OCI-LY7 (cell line): ENCODE measurements around the gene RRP9. TPM values are rescaled to one million over a fixed set of nuclear protein-coding genes. Genes with fewer than 3 reads are reported as not detected.

Experiments used
- BruUV-seq: library from RNA; stranded (reverse); fragments of 400-500 nt; replicated peaks from 2 replicates; lab custom pipeline; 2021; lab: Mats Ljungman, UMichigan
- CTCF ChIA-PET: fragments of 300-600 bp; sonication (Branson Sonifier 250); formaldehyde crosslinking; loops from one replicate; lab custom pipeline; 2022; ENCODE audit warnings: antibody characterized with exemption; ENCODE audit not compliant: unreplicated experiment; lab: Charles Lee
- POLR2A ChIA-PET: fragments of 300-600 bp; sonication (Branson Sonifier 250); formaldehyde crosslinking; loops from one replicate; lab custom pipeline; 2022; ENCODE audit warnings: antibody characterized with exemption; lab: Charles Lee
- DNase-seq: peaks from one replicate; pipeline ENCODE4 v3.0.0-alpha.2; 2015; ENCODE audit warnings: low spot score
- H2AFZ ChIP-seq: fragments of 200-600 bp; sonication (generic), shearing (Covaris generic); 2 replicates; pipeline ENCODE4 v1.6.1; 2014; ENCODE audit warnings: mild to moderate bottlenecking, antibody characterized with exemption, low read length, moderate library complexity
- H3K27ac ChIP-seq: fragments of 200-600 bp; sonication (generic); 2 replicates; pipeline ENCODE4 v1.5.1; 2014; ENCODE audit warnings: mixed run types, low read depth, mild to moderate bottlenecking, moderate library complexity, low read length, inconsistent platforms; ENCODE audit not compliant: poor library complexity, severe bottlenecking
- H3K36me3 ChIP-seq: fragments of 200-600 bp; sonication (generic); 2 replicates; pipeline ENCODE4 v1.6.1; 2014; ENCODE audit warnings: mild to moderate bottlenecking, antibody characterized with exemption, low read length, moderate library complexity, mixed read lengths; ENCODE audit not compliant: insufficient read depth
- H3K4me1 ChIP-seq: fragments of 200-600 bp; sonication (generic); 2 replicates; pipeline ENCODE4 v1.5.1; 2014; ENCODE audit warnings: mild to moderate bottlenecking, low read length; ENCODE audit not compliant: insufficient read depth, poor library complexity, severe bottlenecking
- H3K4me2 ChIP-seq: fragments of 200-600 bp; sonication (generic); 2 replicates; pipeline ENCODE4 v1.6.1; 2014; ENCODE audit warnings: mild to moderate bottlenecking, low read length
- H3K4me3 ChIP-seq: fragments of 200-600 bp; sonication (generic); 2 replicates; pipeline ENCODE4 v1.5.1; 2014; ENCODE audit warnings: mild to moderate bottlenecking, low read depth, low read length; ENCODE audit not compliant: poor library complexity, severe bottlenecking
- H3K79me2 ChIP-seq: fragments of 200-600 bp; sonication (generic); 2 replicates; pipeline ENCODE4 v1.6.1; 2016; ENCODE audit warnings: low read depth, mild to moderate bottlenecking, low read length, moderate library complexity, mixed read lengths; ENCODE audit not compliant: insufficient read depth
- H3K9me2 ChIP-seq: fragments of 200-600 bp; sonication (generic); 2 replicates; pipeline ENCODE4 v1.6.1; 2016; ENCODE audit warnings: mild to moderate bottlenecking, low read length, mixed read lengths; ENCODE audit not compliant: insufficient read depth
- H3K9me3 ChIP-seq: fragments of 200-600 bp; sonication (generic); 2 replicates; pipeline ENCODE4 v1.6.1; 2014; ENCODE audit warnings: mild to moderate bottlenecking, mixed run types, low read length, mixed read lengths
- H4K20me1 ChIP-seq: fragments of 200-600 bp; sonication (generic); 2 replicates; pipeline ENCODE4 v1.6.1; 2014; ENCODE audit warnings: mild to moderate bottlenecking, antibody characterized with exemption, low read length, moderate library complexity, mixed read lengths; ENCODE audit not compliant: insufficient read depth
- CTCF ChIP-seq: fragments of 200-600 bp; sonication (generic); conservative IDR thresholded peaks from 2 replicates; pipeline ENCODE4 v1.5.1; 2014; ENCODE audit warnings: mild to moderate bottlenecking, antibody characterized with exemption, low read length, moderate library complexity, mixed read lengths
- EZH2phosphoT487 ChIP-seq: fragments of 200-600 bp; sonication (generic); IDR thresholded peaks from 2 replicates; pipeline ENCODE4 v1.6.1; 2018; ENCODE audit warnings: low read depth, borderline replicate concordance, mild to moderate bottlenecking, mixed run types, antibody characterized with exemption, low read length, moderate library complexity, mixed read lengths
- intact Hi-C: fragments of 100-400 bp; cut with micrococcal nuclease; formaldehyde crosslinking; loops from one replicate; pipeline ENCODE4 v1.10.0; 2022; ENCODE audit not compliant: unreplicated experiment
- total RNA-seq, 2 experiments: library from RNA; depleted of rRNA in 1 of 2; stranded (reverse); fragments of >200 nt in 1 of 2; shearing (Covaris generic) in 1 of 2; gene quantifications; 2 replicates each; pipeline ENCODE4 v1.2.3, GENCODE V29; 2014 to 2022

The RRP9 gene
- total RNA-seq, 2 experiments from 2014 or later, result 34.4 to 41.1 TPM

DNA sequence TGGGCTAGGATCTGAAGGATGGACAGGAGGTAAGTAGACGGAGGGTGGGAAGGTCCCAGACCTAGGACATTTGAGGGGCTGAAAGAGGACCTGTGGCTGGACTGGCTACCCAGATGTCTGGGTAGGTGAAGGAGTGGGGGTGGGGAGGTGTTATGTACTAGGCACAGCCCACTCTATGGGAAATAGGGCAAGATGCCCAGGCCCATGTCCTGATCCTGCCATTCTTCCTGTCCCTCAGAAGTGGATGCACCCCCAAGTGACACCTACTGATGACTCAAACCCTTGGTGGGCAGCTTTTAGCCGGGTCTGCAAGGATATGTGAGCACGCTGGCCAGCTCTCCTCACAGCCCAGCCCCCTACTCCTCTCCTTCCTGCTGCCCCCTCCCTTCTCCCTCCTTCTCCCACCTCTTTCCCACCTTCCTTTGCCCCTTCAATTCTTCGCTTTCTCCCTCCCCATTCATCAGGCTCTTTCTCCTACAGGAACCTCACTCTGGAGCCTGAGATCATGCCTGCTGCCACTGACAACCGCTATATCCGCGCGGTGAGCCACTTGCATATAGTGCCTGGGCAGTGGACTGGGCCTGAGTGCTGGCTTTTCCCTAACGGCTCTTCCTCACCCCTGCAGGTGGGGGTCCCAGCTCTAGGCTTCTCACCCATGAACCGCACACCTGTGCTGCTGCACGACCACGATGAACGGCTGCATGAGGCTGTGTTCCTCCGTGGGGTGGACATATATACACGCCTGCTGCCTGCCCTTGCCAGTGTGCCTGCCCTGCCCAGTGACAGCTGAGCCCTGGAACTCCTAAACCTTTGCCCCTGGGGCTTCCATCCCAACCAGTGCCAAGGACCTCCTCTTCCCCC, 46.8 kb upstream of the RRP9 start:
- H3K4me2 ChIP-seq, result no peak overlapping the region
- TF ChIP-seq EZH2phosphoT487, result no peak
- no peak for TF ChIP-seq CTCF
- CTCF ChIA-PET, result no interaction called here

GRCh38 chr3:51987568-51987967, 45.9 kb upstream of the RRP9 start:
- Histone ChIP-seq H3K4me2 (no peak overlapping the region), H3K79me2 (no peaks in the 10 kb centered on the region), H3K9me2 (no peaks in the 10 kb centered on the region), H3K9me3 (no peaks in the 10 kb centered on the region), H4K20me1 (peaks cover 6% of the 10 kb centered on the region; the same call in 1 of the 2 replicates), H3K4me1 (peaks cover 20% of the 10 kb centered on the region), H3K4me3 (no peak overlapping the region), H2AFZ (no peak overlapping the region), H3K27ac (no peak overlapping the region), H3K36me3 (peaks cover 14% of the 10 kb centered on the region)
- BruUV-seq, result no TSS peak
- CTCF ChIA-PET, result no interaction called here
- DNase-seq, result no peak
- intact Hi-C loops, result no loop called here
- no peak for TF ChIP-seq CTCF
- POLR2A ChIA-PET, result no interaction called here

More for the DNA sequence above, 46.8 kb upstream of the RRP9 start:
- no peaks in the 10 kb centered on the region for H3K9me2 ChIP-seq
- peaks cover 6% of the 10 kb centered on the region; the same call in 1 of the 2 replicates for H4K20me1 ChIP-seq
- POLR2A ChIA-PET, result no interaction called here
- intact Hi-C loops, result no loop called here
- no peak overlapping the region for H3K27ac ChIP-seq
- no TSS peak for BruUV-seq
- H3K79me2 ChIP-seq, result peaks cover 6% of the 10 kb centered on the region; the same call in 1 of the 2 replicates
- no peak for DNase-seq
- H3K4me1 ChIP-seq, result peaks cover 18% of the 10 kb centered on the region
- H3K36me3 ChIP-seq, result peaks cover 23% of the 10 kb centered on the region
- no peak overlapping the region for H2AFZ ChIP-seq
- no peak overlapping the region for H3K4me3 ChIP-seq
- H3K9me3 ChIP-seq, result no peaks in the 10 kb centered on the region
